Colonic mucosa (tissue), 4 donors: ENCODE results near the gene OGT. TPM values are rescaled to one million over a fixed set of nuclear protein-coding genes. Genes with fewer than 3 reads are reported as not detected.
"Not testable (repeated sequence)": the region's sequence is repeated elsewhere in the genome, so short reads cannot be mapped to it uniquely, and the experiment has no call there.

Experiments
- DNase-seq: peaks from one replicate; pipeline ENCODE4 v3.0.0-alpha.2; 2020
- H3K27ac ChIP-seq: fragments of 200-600 bp; one replicate; pipeline ENCODE4 v1.8.0; 2021
- H3K27me3 ChIP-seq: fragments of 200-600 bp; one replicate; pipeline ENCODE4 v1.8.0; 2021
- H3K36me3 ChIP-seq: fragments of 200-600 bp; one replicate; pipeline ENCODE4 v1.8.0; 2021
- H3K4me1 ChIP-seq: fragments of 200-600 bp; one replicate; pipeline ENCODE4 v1.8.0; 2021; ENCODE audit warnings: mild to moderate bottlenecking
- H3K4me3 ChIP-seq: fragments of 200-600 bp; one replicate; pipeline ENCODE4 v1.8.0; 2021
- H3K9ac ChIP-seq, 2 donors: one replicate each; pipeline ENCODE4 v1.7.0; 2013; ENCODE audit warnings: control low read depth in 2 of 2, low read depth in 2 of 2, low read length in 2 of 2
- H3K9me3 ChIP-seq: fragments of 200-600 bp; one replicate; pipeline ENCODE4 v1.8.0; 2021
- intact Hi-C: fragments of 100-400 bp; cut with DNase I; formaldehyde crosslinking; loops from one replicate; pipeline ENCODE4 v1.14.1; 2022
- total RNA-seq, 2 donors: library from RNA; stranded (reverse); fragmentation: NEBNext Ultra II Directional in 1 of 2; extraction: Animal tissue kit (Norgen Biotek cat#: 25700) in 1 of 2; gene quantifications; one replicate each; pipeline ENCODE4 v1.2.1, GENCODE V29; 2021
- TF ChIP-seq, protein P1 (sequence below): fragments of 200-600 bp; IDR thresholded peaks from one replicate; pipeline ENCODE4 v1.8.0; 2022; ENCODE audit warnings: antibody characterized with exemption, mild to moderate bottlenecking
- donor health status: healthy.
- donor health status: DM: no; HTN: no; CAD: no.
- donor health status: DM: no; HTN: no; CAD: no.

Gene OGT
- total RNA-seq, 2 donors from 2014 or later = 75.0 to 80.6 TPM

DNA sequence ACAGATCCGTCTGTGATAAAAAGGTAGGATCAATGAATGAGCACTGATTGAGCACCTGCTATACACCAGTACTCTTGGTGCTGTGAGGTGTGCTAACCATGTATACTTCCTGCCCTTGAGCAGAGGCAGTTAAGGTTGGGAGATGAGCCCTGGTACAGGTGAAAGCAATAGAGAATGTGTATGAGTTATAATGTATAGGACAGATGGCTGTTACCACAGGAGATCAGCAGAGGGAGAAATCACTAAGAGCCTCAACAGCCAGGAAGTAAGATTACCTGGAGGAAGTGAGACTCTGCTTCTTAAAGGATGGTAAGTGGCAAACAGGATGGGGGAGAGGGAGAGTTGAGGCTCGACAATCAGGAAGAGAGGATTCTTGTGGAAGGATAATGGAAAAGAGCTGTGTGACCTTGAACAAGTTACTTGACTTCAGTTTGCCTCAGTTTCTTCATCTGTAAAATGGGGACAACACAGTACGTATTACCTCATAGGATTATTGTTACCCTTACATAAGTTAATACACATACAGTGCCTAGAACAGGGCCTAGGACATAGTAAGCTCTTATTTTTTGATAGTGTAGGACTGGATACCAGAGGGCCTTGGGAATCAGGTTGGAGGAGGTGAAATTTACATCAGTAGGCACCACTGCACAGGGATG lies 76.3 kb downstream of the OGT start:
- H3K4me1 ChIP-seq = no peaks in the 10 kb centered on the region
- H3K4me3 ChIP-seq = no peak overlapping the region
- H3K9ac ChIP-seq = no peak overlapping the region
- H3K27me3 ChIP-seq = no peaks in the 10 kb centered on the region
- H3K9me3 ChIP-seq = no peaks in the 10 kb centered on the region
- TF ChIP-seq, protein P1, sequence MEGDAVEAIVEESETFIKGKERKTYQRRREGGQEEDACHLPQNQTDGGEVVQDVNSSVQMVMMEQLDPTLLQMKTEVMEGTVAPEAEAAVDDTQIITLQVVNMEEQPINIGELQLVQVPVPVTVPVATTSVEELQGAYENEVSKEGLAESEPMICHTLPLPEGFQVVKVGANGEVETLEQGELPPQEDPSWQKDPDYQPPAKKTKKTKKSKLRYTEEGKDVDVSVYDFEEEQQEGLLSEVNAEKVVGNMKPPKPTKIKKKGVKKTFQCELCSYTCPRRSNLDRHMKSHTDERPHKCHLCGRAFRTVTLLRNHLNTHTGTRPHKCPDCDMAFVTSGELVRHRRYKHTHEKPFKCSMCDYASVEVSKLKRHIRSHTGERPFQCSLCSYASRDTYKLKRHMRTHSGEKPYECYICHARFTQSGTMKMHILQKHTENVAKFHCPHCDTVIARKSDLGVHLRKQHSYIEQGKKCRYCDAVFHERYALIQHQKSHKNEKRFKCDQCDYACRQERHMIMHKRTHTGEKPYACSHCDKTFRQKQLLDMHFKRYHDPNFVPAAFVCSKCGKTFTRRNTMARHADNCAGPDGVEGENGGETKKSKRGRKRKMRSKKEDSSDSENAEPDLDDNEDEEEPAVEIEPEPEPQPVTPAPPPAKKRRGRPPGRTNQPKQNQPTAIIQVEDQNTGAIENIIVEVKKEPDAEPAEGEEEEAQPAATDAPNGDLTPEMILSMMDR = no peak
- H3K36me3 ChIP-seq = no peaks in the 10 kb centered on the region
- intact Hi-C loops = no loop called here
- H3K27ac ChIP-seq = no peak overlapping the region
- no peak for DNase-seq

GRCh38 chrX:71611736-71612135 lies 78.8 kb downstream of the OGT start:
- H3K4me1 ChIP-seq, H3K27me3 ChIP-seq, intact Hi-C loops, H3K36me3 ChIP-seq, DNase-seq, H3K4me3 ChIP-seq, H3K27ac ChIP-seq, H3K9ac ChIP-seq, H3K9me3 ChIP-seq: not testable (repeated sequence)

GRCh38 chrX:71612256-71612655 lies 79.4 kb downstream of the OGT start:
- Histone ChIP-seq H3K27ac (no peak overlapping the region), H3K27me3 (no peaks in the 10 kb centered on the region), H3K36me3 (no peaks in the 10 kb centered on the region), H3K9me3 (no peaks in the 10 kb centered on the region), H3K4me3 (no peak overlapping the region), H3K4me1 (peaks cover 4% of the 10 kb centered on the region), H3K9ac (no peak overlapping the region)
- DNase-seq = no peak
- TF ChIP-seq, protein P1 = no peak
- intact Hi-C loops = no loop called here

DNA sequence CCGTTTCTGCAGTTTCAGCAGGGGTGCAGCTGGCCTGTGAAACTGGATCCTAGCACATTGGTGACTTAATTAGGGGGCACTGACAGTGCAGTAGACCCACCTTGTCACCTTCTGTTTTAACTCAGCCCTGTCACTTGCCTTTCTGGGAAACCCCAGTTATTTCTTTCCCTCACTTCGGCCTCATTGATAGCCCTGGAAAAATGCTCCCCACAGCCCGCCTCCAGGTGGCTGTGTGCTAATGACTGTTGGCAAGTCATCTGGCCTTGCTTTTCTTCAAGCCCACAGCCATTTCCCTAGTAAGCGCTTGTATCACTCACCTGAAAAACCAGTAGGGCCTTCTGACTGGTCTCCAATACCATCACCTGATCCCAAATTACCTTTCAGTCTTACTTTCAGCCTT lies 82.2 kb downstream of the OGT start:
- no peak overlapping the region for H3K9ac ChIP-seq
- intact Hi-C loops = loop anchor here (5.0 kb wide), 1 partner anchor 37 kb away; no protein-coding TSS in a partner anchor
- TF ChIP-seq, protein P1 = no peak
- no peak overlapping the region for H3K27ac ChIP-seq
- no peaks in the 10 kb centered on the region for H3K27me3 ChIP-seq
- H3K36me3 ChIP-seq = no peaks in the 10 kb centered on the region
- no peak for DNase-seq
- H3K4me3 ChIP-seq = no peak overlapping the region
- H3K4me1 ChIP-seq = peaks cover 4% of the 10 kb centered on the region
- no peaks in the 10 kb centered on the region for H3K9me3 ChIP-seq

- Histone ChIP-seq H3K9me3 (no peaks in the 10 kb centered on the region), H3K4me1 (peaks cover 4% of the 10 kb centered on the region), H3K9ac (no peak overlapping the region), H3K4me3 (no peak overlapping the region), H3K27ac (no peak overlapping the region), H3K36me3 (no peaks in the 10 kb centered on the region), H3K27me3 (no peaks in the 10 kb centered on the region)
- intact Hi-C loops = loop anchor here (5.0 kb wide), 1 partner anchor 36 kb away; no protein-coding TSS in a partner anchor
- TF ChIP-seq, protein P1 = no peak
- DNase-seq = no peak
Measured at GRCh38 chrX:71615954-71616353, 83.0 kb downstream of the OGT start.

DNA sequence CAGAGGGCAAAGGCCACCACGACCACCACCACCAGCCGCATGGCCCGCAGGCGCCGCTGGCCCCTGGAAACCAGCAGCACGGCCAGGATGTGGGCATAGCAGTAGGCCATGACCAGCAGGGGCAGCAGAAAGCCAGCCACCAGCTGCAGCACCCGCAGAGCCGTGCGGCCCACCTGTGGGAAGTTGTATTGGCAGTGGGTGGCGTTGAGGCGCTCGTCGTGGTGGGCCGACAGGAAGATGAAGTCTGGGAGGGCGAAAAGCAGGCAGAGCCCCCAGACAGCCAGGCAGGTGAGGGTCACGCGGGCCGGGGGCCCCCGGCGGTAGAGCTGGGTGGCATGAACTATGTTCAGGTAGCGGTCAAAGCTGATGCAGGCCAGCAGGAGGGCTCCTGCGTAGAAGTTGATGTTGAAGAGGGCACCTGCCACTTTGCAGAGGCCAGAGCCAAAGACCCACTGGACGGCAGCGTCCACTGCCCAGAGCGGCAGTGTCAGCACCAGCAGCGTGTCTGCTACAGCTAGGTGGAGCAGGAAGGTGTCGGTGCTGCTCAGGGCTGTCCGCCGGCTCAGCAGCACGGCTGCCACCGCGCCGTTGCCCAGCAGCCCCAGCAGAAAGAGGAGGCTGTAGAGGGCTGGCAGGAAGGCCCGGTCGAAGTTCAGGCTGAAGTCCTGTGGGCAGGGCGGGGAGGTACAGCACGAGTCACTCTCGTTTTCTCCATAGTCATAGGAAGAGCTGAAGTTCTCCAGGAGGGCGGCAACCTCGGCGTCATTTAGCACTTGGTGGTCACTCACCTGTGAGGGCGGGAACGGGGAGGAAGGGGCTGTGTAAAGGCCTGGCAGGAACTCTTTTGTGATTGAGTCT lies 84.0 kb downstream of the OGT start:
- Histone ChIP-seq H3K36me3 (no peaks in the 10 kb centered on the region), H3K27me3 (no peaks in the 10 kb centered on the region), H3K4me1 (peaks cover 4% of the 10 kb centered on the region), H3K4me3 (peak overlapping the region; percentile 3), H3K9me3 (no peaks in the 10 kb centered on the region), H3K27ac (peak overlapping the region; percentile 73), H3K9ac (peak overlapping the region; percentile 8 to 74)
- DNase-seq = peak; percentile 78
- intact Hi-C loops = loop anchor here (5.0 kb wide), 1 partner anchor 35 kb away; no protein-coding TSS in a partner anchor
- TF ChIP-seq, protein P1 = no peak
